ENCODE data around the gene NCKIPSD.

GRCh38 chr3:48700731-48701405 lies 15.2 kb upstream of the NCKIPSD start:
- TF ChIP-seq ARNTL (CRISPR knock-in tag; IDR thresholded peaks at IDR 0.05; ENCODE audit: borderline replicate concordance, low read depth) (no peak), ZNF70 (CRISPR knock-in tag; IDR thresholded peaks at IDR 0.05) (no peak), ZFP30 (CRISPR knock-in tag; IDR thresholded peaks at IDR 0.05) (no peak), OSR1 (CRISPR knock-in tag; IDR thresholded peaks at IDR 0.05) (no peak), ISL1 (CRISPR knock-in tag; IDR thresholded peaks at IDR 0.05) (no peak), PPARA (CRISPR knock-in tag; IDR thresholded peaks at IDR 0.05; ENCODE audit: borderline replicate concordance) (no peak)

Measured in SK-N-SH treated with all-trans-retinoic acid at 6 μM for 48 hours (cell line).